GM23248 (cell line): Measurements from ENCODE around the gene MGMT.

ENCODE experiments used
- EZH2 ChIP-seq: fragments of 200-600 bp; sonication (generic); IDR thresholded peaks from 2 replicates; pipeline ENCODE4 v1.6.1; 2018; ENCODE audit warnings: antibody characterized with exemption, mild to moderate bottlenecking; ENCODE audit not compliant: insufficient read depth, poor library complexity, severe bottlenecking
- EZH2phosphoT487 ChIP-seq: fragments of 200-600 bp; sonication (generic); IDR thresholded peaks from 2 replicates; pipeline ENCODE4 v1.6.1; 2018; ENCODE audit warnings: antibody characterized with exemption, moderate library complexity, mild to moderate bottlenecking, low read depth; ENCODE audit not compliant: insufficient read depth

- no peak for TF ChIP-seq EZH2
- no peak for TF ChIP-seq EZH2phosphoT487
These were observed 329.8 kb downstream of the MGMT start for GRCh38 chr10:129796710-129797420.
